ENCODE results near the gene DNM1L. TPM values are rescaled to one million over a fixed set of nuclear protein-coding genes. Genes with fewer than 3 reads are reported as not detected.

Gene DNM1L
- total and polyA plus RNA-seq, 7 donors = 13.8 to 77.2 (median 67.3) TPM

GRCh38 chr12:32686340-32686739 lies 7.2 kb downstream of the DNM1L start:
- H3K27ac ChIP-seq = no peak overlapping the region
- no peaks in the 10 kb centered on the region for H3K9me3 ChIP-seq
- intact Hi-C loops (cut with DNase I) = no loop called here
- H3K27me3 ChIP-seq = no peaks in the 10 kb centered on the region
- TF ChIP-seq POLR2AphosphoS5 (IDR thresholded peaks at IDR 0.05) (no peak), POLR2A (IDR thresholded peaks at IDR 0.05) (no peak), EP300 (IDR thresholded peaks at IDR 0.05) (no peak), CTCF (IDR thresholded peaks at IDR 0.05) (no peak)
- peaks cover 0 to 11% (median 4%) of the 10 kb centered on the region in 4 donors for H3K4me1 ChIP-seq
- H3K4me3 ChIP-seq = no peak overlapping the region
- WGBS, 2 donors = 93 to 98% methylated on average over 1 of the region's 1 CpG
- no peaks in the 10 kb centered on the region for H3K36me3 ChIP-seq
- DNase-seq = no peak

GRCh38 chr12:32688786-32689185 lies 9.7 kb downstream of the DNM1L start:
- TF ChIP-seq CTCF (IDR thresholded peaks at IDR 0.05) (no peak), EP300 (IDR thresholded peaks at IDR 0.05) (no peak), POLR2A (IDR thresholded peaks at IDR 0.05) (no peak), POLR2AphosphoS5 (IDR thresholded peaks at IDR 0.05) (no peak)
- intact Hi-C loops (cut with DNase I) = no loop called here
- Histone ChIP-seq H3K9me3 (no peaks in the 10 kb centered on the region), H3K27ac (no peak overlapping the region), H3K4me1 (peaks cover 0 to 17% (median 0%) of the 10 kb centered on the region in 4 donors), H3K27me3 (no peaks in the 10 kb centered on the region), H3K4me3 (no peak overlapping the region), H3K36me3 (no peaks in the 10 kb centered on the region)
- DNase-seq = no peak

GRCh38 chr12:32690927-32691326 lies 11.8 kb downstream of the DNM1L start:
- TF ChIP-seq POLR2AphosphoS5 (IDR thresholded peaks at IDR 0.05) (no peak), CTCF (IDR thresholded peaks at IDR 0.05) (no peak), EP300 (IDR thresholded peaks at IDR 0.05) (no peak), POLR2A (IDR thresholded peaks at IDR 0.05) (no peak)
- WGBS, 2 donors = 97 to 98% methylated on average over 8 of the region's 8 CpGs
- intact Hi-C loops (cut with DNase I) = no loop called here
- H3K27me3 ChIP-seq = no peaks in the 10 kb centered on the region
- peaks cover 0 to 17% (median 0%) of the 10 kb centered on the region in 4 donors for H3K4me1 ChIP-seq
- H3K4me3 ChIP-seq = no peak overlapping the region
- no peak overlapping the region for H3K27ac ChIP-seq
- H3K36me3 ChIP-seq = no peaks in the 10 kb centered on the region
- no peak for DNase-seq
- no peaks in the 10 kb centered on the region for H3K9me3 ChIP-seq

GRCh38 chr12:32692358-32692757 lies 13.3 kb downstream of the DNM1L start:
- no peak for TF ChIP-seq CTCF (IDR thresholded peaks at IDR 0.05)
- no peak for TF ChIP-seq POLR2AphosphoS5 (IDR thresholded peaks at IDR 0.05)
- no peak for TF ChIP-seq POLR2A (IDR thresholded peaks at IDR 0.05)
- TF ChIP-seq EP300 (IDR thresholded peaks at IDR 0.05) = no peak
- peaks cover 0 to 17% (median 0%) of the 10 kb centered on the region in 4 donors for H3K4me1 ChIP-seq
- intact Hi-C loops (cut with DNase I) = no loop called here
- H3K27me3 ChIP-seq = no peaks in the 10 kb centered on the region
- H3K27ac ChIP-seq = no peak overlapping the region
- no peak for DNase-seq
- no peak overlapping the region for H3K4me3 ChIP-seq
- WGBS, 2 donors = 83 to 84% methylated on average over 1 of the region's 1 CpG
- no peaks in the 10 kb centered on the region for H3K36me3 ChIP-seq
- no peaks in the 10 kb centered on the region for H3K9me3 ChIP-seq

GRCh38 chr12:32693036-32693435 lies 13.9 kb downstream of the DNM1L start:
- WGBS, 2 donors = 56 to 73% methylated on average over 1 of the region's 1 CpG

More at GRCh38 chr12:32693036-32693435, 13.9 kb downstream of the DNM1L start:
- no peak overlapping the region for H3K27ac ChIP-seq
- no peaks in the 10 kb centered on the region for H3K9me3 ChIP-seq
- intact Hi-C loops (cut with DNase I) = no loop called here
- H3K27me3 ChIP-seq = no peaks in the 10 kb centered on the region
- no peaks in the 10 kb centered on the region for H3K36me3 ChIP-seq
- TF ChIP-seq CTCF (IDR thresholded peaks at IDR 0.05) (no peak), EP300 (IDR thresholded peaks at IDR 0.05) (no peak), POLR2AphosphoS5 (IDR thresholded peaks at IDR 0.05) (no peak), POLR2A (IDR thresholded peaks at IDR 0.05) (no peak)
- DNase-seq = no peak
- peaks cover 0 to 17% (median 0%) of the 10 kb centered on the region in 4 donors for H3K4me1 ChIP-seq
- no peak overlapping the region for H3K4me3 ChIP-seq
